HFFc6 (cell line): ENCODE data around the gene COPB1. TPM values are rescaled to one million over a fixed set of nuclear protein-coding genes. Genes with fewer than 3 reads are reported as not detected.

Source experiments
- DNase-seq: peaks from one replicate; pipeline ENCODE4 v3.0.0-alpha.2; 2018
- H3K27ac Mint-ChIP-seq: 2 replicates; pipeline ENCODE4 v1.8.0; 2020; ENCODE audit warnings: mild to moderate bottlenecking, mixed read lengths
- H3K27me3 Mint-ChIP-seq: 2 replicates; pipeline ENCODE4 v1.8.0; 2021; ENCODE audit warnings: mild to moderate bottlenecking, moderate library complexity, mixed read lengths; ENCODE audit not compliant: insufficient read depth
- H3K36me3 Mint-ChIP-seq: 2 replicates; pipeline ENCODE4 v1.8.0; 2021; ENCODE audit warnings: low read depth, mixed read lengths
- H3K4me1 Mint-ChIP-seq: 2 replicates; pipeline ENCODE4 v1.8.0; 2020; ENCODE audit warnings: low read depth, mixed read lengths
- H3K4me3 Mint-ChIP-seq: 2 replicates; pipeline ENCODE4 v1.8.0; 2020; ENCODE audit warnings: mild to moderate bottlenecking, moderate library complexity, mixed read lengths
- H3K9me3 Mint-ChIP-seq: 2 replicates; pipeline ENCODE4 v1.8.0; 2020; ENCODE audit warnings: mild to moderate bottlenecking, mixed read lengths
- CTCF ChIP-seq: fragments of 200-600 bp; sonication (generic); IDR thresholded peaks from 2 replicates; pipeline ENCODE4 v1.5.0; 2021; ENCODE audit warnings: antibody characterized with exemption, mild to moderate bottlenecking
- total RNA-seq, 6 experiments: library from RNA; stranded (reverse); fragmentation: NEBNext Ultra II Directional; extraction: Animal tissue kit (Norgen Biotek cat#: 25700); gene quantifications; 2 replicates in 1 of 6; 3 replicates in 5 of 6; pipeline ENCODE4 v1.2.3, GENCODE V29; 2021

COPB1 gene
- total RNA-seq, 6 experiments from 2014 or later = 161 to 193 (median 187) TPM

GRCh38 chr11:14455648-14456430 lies 43.8 kb downstream of the COPB1 start:
- no peaks in the 10 kb centered on the region for H3K9me3 Mint-ChIP-seq
- H3K36me3 Mint-ChIP-seq = peaks cover 46% of the 10 kb centered on the region
- TF ChIP-seq CTCF = no peak
- no peaks in the 10 kb centered on the region for H3K27me3 Mint-ChIP-seq
- H3K4me1 Mint-ChIP-seq = peaks cover 37% of the 10 kb centered on the region
- H3K4me3 Mint-ChIP-seq = no peak overlapping the region
- peak overlapping the region; percentile 61 for H3K27ac Mint-ChIP-seq
- no peak for DNase-seq

GRCh38 chr11:14454861-14455632 lies 44.6 kb downstream of the COPB1 start:
- TF ChIP-seq CTCF = peak; percentile 87
- H3K27ac Mint-ChIP-seq = peak overlapping the region; percentile 61
- H3K9me3 Mint-ChIP-seq = no peaks in the 10 kb centered on the region
- peaks cover 42% of the 10 kb centered on the region for H3K36me3 Mint-ChIP-seq
- no peak overlapping the region for H3K4me3 Mint-ChIP-seq
- H3K27me3 Mint-ChIP-seq = no peaks in the 10 kb centered on the region
- H3K4me1 Mint-ChIP-seq = peaks cover 42% of the 10 kb centered on the region
- no peak for DNase-seq

GRCh38 chr11:14451825-14452224 lies 47.8 kb downstream of the COPB1 start:
- H3K27ac Mint-ChIP-seq = peak overlapping the region; percentile 69
- DNase-seq = peak; percentile 25
- peaks cover 75% of the 10 kb centered on the region for H3K4me1 Mint-ChIP-seq
- H3K27me3 Mint-ChIP-seq = no peaks in the 10 kb centered on the region
- TF ChIP-seq CTCF = no peak
- H3K36me3 Mint-ChIP-seq = peaks cover 29% of the 10 kb centered on the region
- no peak overlapping the region for H3K4me3 Mint-ChIP-seq
- H3K9me3 Mint-ChIP-seq = no peaks in the 10 kb centered on the region

GRCh38 chr11:14449302-14449714 lies 50.3 kb downstream of the COPB1 start:
- H3K4me3 Mint-ChIP-seq = no peak overlapping the region
- H3K4me1 Mint-ChIP-seq = peaks cover 88% of the 10 kb centered on the region
- TF ChIP-seq CTCF = no peak
- H3K9me3 Mint-ChIP-seq = no peaks in the 10 kb centered on the region
- H3K36me3 Mint-ChIP-seq = peaks cover 32% of the 10 kb centered on the region
- peak overlapping the region; percentile 59 for H3K27ac Mint-ChIP-seq
- no peaks in the 10 kb centered on the region for H3K27me3 Mint-ChIP-seq
- DNase-seq = no peak

GRCh38 chr11:14448240-14448639 lies 51.4 kb downstream of the COPB1 start:
- Mint-ChIP-seq H3K36me3 (peaks cover 32% of the 10 kb centered on the region), H3K4me3 (no peak overlapping the region), H3K9me3 (no peaks in the 10 kb centered on the region), H3K27ac (peak overlapping the region; percentile 92), H3K27me3 (no peaks in the 10 kb centered on the region), H3K4me1 (peaks cover 99% of the 10 kb centered on the region)
- DNase-seq = no peak
- TF ChIP-seq CTCF = no peak
